ENCODE results near the gene ENTPD8. TPM values are rescaled to one million over a fixed set of nuclear protein-coding genes. Genes with fewer than 3 reads are reported as not detected.

ENTPD8 gene
- total and polyA plus RNA-seq, 7 donors: 0.71 to 65.3 (median 38.4) TPM; not detected in 3

- no peak overlapping the region for H3K4me3 ChIP-seq
- H3K9me3 ChIP-seq: no peaks in the 10 kb centered on the region
- no peak for TF ChIP-seq CTCF (IDR thresholded peaks at IDR 0.05)
- TF ChIP-seq POLR2AphosphoS5 (IDR thresholded peaks at IDR 0.05): no peak
- no peak for TF ChIP-seq POLR2A (IDR thresholded peaks at IDR 0.05)
- no peak overlapping the region for H3K27ac ChIP-seq
- 93 to 96% methylated on average over 27 of the region's 27 CpGs for WGBS, 2 donors
- DNase-seq: no peak
- intact Hi-C loops (cut with DNase I): no loop called here
- no peaks in the 10 kb centered on the region for H3K27me3 ChIP-seq
- H3K4me1 ChIP-seq: peaks cover 0 to 12% (median 9%) of the 10 kb centered on the region in 4 donors
- no peaks in the 10 kb centered on the region for H3K36me3 ChIP-seq
These were observed 43.6 kb upstream of the ENTPD8 start for GRCh38 chr9:137484551-137485315.

GRCh38 chr9:137482094-137482781 lies 41.1 kb upstream of the ENTPD8 start:
- no peaks in the 10 kb centered on the region for H3K9me3 ChIP-seq
- H3K4me3 ChIP-seq: no peak overlapping the region
- H3K36me3 ChIP-seq: no peaks in the 10 kb centered on the region
- TF ChIP-seq POLR2AphosphoS5 (IDR thresholded peaks at IDR 0.05): peak in 1 of 4 donors; percentile 36
- TF ChIP-seq CTCF (IDR thresholded peaks at IDR 0.05): no peak
- intact Hi-C loops (cut with DNase I): no loop called here
- peak; percentile 84 for DNase-seq
- H3K27ac ChIP-seq: peak overlapping the region; percentile 42 to 57 (median 52)
- H3K4me1 ChIP-seq: peaks cover 0 to 12% (median 9%) of the 10 kb centered on the region in 4 donors
- H3K27me3 ChIP-seq: no peaks in the 10 kb centered on the region
- WGBS, 2 donors: 69 to 82% methylated on average over 26 of the region's 26 CpGs

GRCh38 chr9:137480686-137481683 lies 39.8 kb upstream of the ENTPD8 start:
- no peaks in the 10 kb centered on the region for H3K27me3 ChIP-seq
- no peak for DNase-seq
- WGBS, 2 donors: 89 to 93% methylated on average over 38 of the region's 38 CpGs
- H3K4me1 ChIP-seq: peaks cover 0 to 12% (median 9%) of the 10 kb centered on the region in 4 donors
- TF ChIP-seq CTCF (IDR thresholded peaks at IDR 0.05) (no peak), POLR2A (IDR thresholded peaks at IDR 0.05) (no peak), EP300 (IDR thresholded peaks at IDR 0.05) (no peak), POLR2AphosphoS5 (IDR thresholded peaks at IDR 0.05) (no peak)
- intact Hi-C loops (cut with DNase I): no loop called here
- no peaks in the 10 kb centered on the region for H3K36me3 ChIP-seq
- no peaks in the 10 kb centered on the region for H3K9me3 ChIP-seq
- H3K27ac ChIP-seq: peak overlapping the region in 2 of 4 donors; percentile 50 to 55
- H3K4me3 ChIP-seq: no peak overlapping the region

GRCh38 chr9:137479892-137480685 lies 38.9 kb upstream of the ENTPD8 start:
- intact Hi-C loops (cut with DNase I): no loop called here

More at GRCh38 chr9:137479892-137480685, 38.9 kb upstream of the ENTPD8 start:
- H3K36me3 ChIP-seq: no peaks in the 10 kb centered on the region
- peaks cover 0 to 12% (median 9%) of the 10 kb centered on the region in 4 donors for H3K4me1 ChIP-seq
- TF ChIP-seq EP300 (IDR thresholded peaks at IDR 0.05): no peak
- TF ChIP-seq POLR2AphosphoS5 (IDR thresholded peaks at IDR 0.05): no peak
- TF ChIP-seq POLR2A (IDR thresholded peaks at IDR 0.05): no peak
- TF ChIP-seq CTCF (IDR thresholded peaks at IDR 0.05): no peak
- 86% methylated on average over 32 of the region's 32 CpGs for WGBS, 2 donors
- H3K9me3 ChIP-seq: peaks cover 0 to 6% (median 4%) of the 10 kb centered on the region in 4 donors
- H3K27ac ChIP-seq: no peak overlapping the region
- DNase-seq: no peak
- no peak overlapping the region for H3K4me3 ChIP-seq
- no peaks in the 10 kb centered on the region for H3K27me3 ChIP-seq

Data from sigmoid colon (tissue), 7 donors.